Hepatocyte (in vitro differentiated cells): ENCODE results near the gene UPF2. TPM values are rescaled to one million over a fixed set of nuclear protein-coding genes. Genes with fewer than 3 reads are reported as not detected.

Experiments
- DNase-seq: peaks from one replicate; pipeline ENCODE4 v3.0.0-alpha.2; 2016; ENCODE audit warnings: low spot score
- H2AFZ ChIP-seq: fragments of 200-600 bp; sonication (generic); 2 replicates; pipeline ENCODE4 v1.6.0; 2016; ENCODE audit warnings: antibody characterized with exemption, mild to moderate bottlenecking
- H3K27ac ChIP-seq: fragments of 200-600 bp; sonication (generic); 2 replicates; pipeline ENCODE4 v1.5.1; 2016; ENCODE audit warnings: mild to moderate bottlenecking
- H3K27me3 ChIP-seq: fragments of 200-600 bp; sonication (generic); 2 replicates; pipeline ENCODE4 v1.6.1; 2016
- H3K36me3 ChIP-seq: fragments of 200-600 bp; sonication (generic); replicated peaks from 2 replicates; pipeline ENCODE4 v1.5.1; 2016; ENCODE audit warnings: low read depth; ENCODE audit not compliant: insufficient read depth
- H3K4me1 ChIP-seq: fragments of 200-600 bp; sonication (generic); 2 replicates; pipeline ENCODE4 v1.5.1; 2016; ENCODE audit warnings: mild to moderate bottlenecking, moderate library complexity; ENCODE audit not compliant: insufficient read depth
- H3K4me2 ChIP-seq: fragments of 200-600 bp; sonication (generic); 2 replicates; pipeline ENCODE4 v1.6.0; 2016
- H3K4me3 ChIP-seq: fragments of 200-600 bp; sonication (generic); 2 replicates; pipeline ENCODE4 v1.5.1; 2016; ENCODE audit warnings: mild to moderate bottlenecking
- H3K79me2 ChIP-seq: fragments of 200-600 bp; sonication (generic); 2 replicates; pipeline ENCODE4 v1.6.0; 2017; ENCODE audit warnings: mild to moderate bottlenecking
- H3K9me2 ChIP-seq: fragments of 200-600 bp; sonication (generic); replicated peaks from 2 replicates; pipeline ENCODE4 v1.6.0; 2017; ENCODE audit warnings: mild to moderate bottlenecking; ENCODE audit not compliant: insufficient read depth
- H3K9me3 ChIP-seq: fragments of 200-600 bp; sonication (generic); 2 replicates; pipeline ENCODE4 v1.5.1; 2016; ENCODE audit warnings: low read depth, mild to moderate bottlenecking
- H4K20me1 ChIP-seq: fragments of 200-600 bp; sonication (generic); 2 replicates; pipeline ENCODE4 v1.6.0; 2016; ENCODE audit warnings: mild to moderate bottlenecking; ENCODE audit not compliant: insufficient read depth, poor library complexity, severe bottlenecking
- CTCF ChIP-seq: fragments of 200-600 bp; sonication (generic); IDR thresholded peaks from 2 replicates; pipeline ENCODE4 v1.5.1; 2016; ENCODE audit warnings: antibody characterized with exemption, mild to moderate bottlenecking; ENCODE audit not compliant: poor library complexity
- EZH2 ChIP-seq: fragments of 200-600 bp; sonication (generic); IDR thresholded peaks from 2 replicates; pipeline ENCODE4 v1.6.1; 2016; ENCODE audit warnings: antibody characterized with exemption, mild to moderate bottlenecking, borderline replicate concordance
- EZH2phosphoT487 ChIP-seq: fragments of 200-600 bp; sonication (generic); IDR thresholded peaks from one replicate; pipeline ENCODE4 v1.6.1; 2018; ENCODE audit warnings: antibody characterized with exemption, mild to moderate bottlenecking, low read depth, moderate library complexity; ENCODE audit not compliant: unreplicated experiment, severe bottlenecking
- WGBS: methylation state at CpG from one replicate; pipeline ENCODE4 v1.1.6; 2016; ENCODE audit warnings: low lambda C conversion rate; ENCODE audit errors: missing lambda C conversion rate; 5-methylcytosine and 5-hydroxymethylcytosine counted together
- polyA plus RNA-seq: library from polyadenylated mRNA; unstranded; fragments of >200 nt; fragmentation: Nextera tagmentation; extraction: Ambion mirVana; gene quantifications from 2 replicates; pipeline ENCODE4 v1.2.1, GENCODE V29; 2016
- small RNA-seq: library from RNA; depleted of rRNA; stranded (forward); fragments of <200 nt; gene quantifications from one replicate; pipeline ENCODE3, GENCODE V24; 2014
- total RNA-seq: library from RNA; depleted of rRNA; stranded (reverse); fragments of >200 nt; gene quantifications from 2 replicates; pipeline ENCODE4 v1.2.3, GENCODE V29; 2014

UPF2 gene
- total and polyA plus RNA-seq, 2 experiments from 2014 or later: 12.3 to 14.5 TPM

GRCh38 chr10:11870900-11871400 lies 171.7 kb downstream of the UPF2 start:
- H3K9me2 ChIP-seq: no peaks in the 10 kb centered on the region
- no peak for DNase-seq
- H3K4me1 ChIP-seq: peaks cover 29% of the 10 kb centered on the region
- no peaks in the 10 kb centered on the region for H4K20me1 ChIP-seq
- no peak overlapping the region for H2AFZ ChIP-seq
- no peaks in the 10 kb centered on the region for H3K36me3 ChIP-seq
- no peaks in the 10 kb centered on the region for H3K27me3 ChIP-seq
- no peaks in the 10 kb centered on the region for H3K9me3 ChIP-seq
- WGBS: 91% methylated on average over 7 of the region's 7 CpGs
- no peaks in the 10 kb centered on the region for H3K79me2 ChIP-seq
- no peak overlapping the region for H3K4me3 ChIP-seq
- H3K4me2 ChIP-seq: no peak overlapping the region
- H3K27ac ChIP-seq: peak overlapping the region; percentile 45
- TF ChIP-seq EZH2phosphoT487 (no peak), CTCF (no peak), EZH2 (no peak)

- no peak overlapping the region for H3K4me2 ChIP-seq
- H2AFZ ChIP-seq: no peak overlapping the region
- no peaks in the 10 kb centered on the region for H4K20me1 ChIP-seq
Measured at GRCh38 chr10:11870461-11870780, 172.2 kb downstream of the UPF2 start.

More at GRCh38 chr10:11870461-11870780, 172.2 kb downstream of the UPF2 start:
- no peak for TF ChIP-seq EZH2
- no peak for TF ChIP-seq CTCF
- TF ChIP-seq EZH2phosphoT487: no peak
- Histone ChIP-seq H3K79me2 (peaks cover under 1% of the 10 kb centered on the region), H3K4me3 (no peak overlapping the region), H3K9me3 (no peaks in the 10 kb centered on the region), H3K9me2 (no peaks in the 10 kb centered on the region), H3K36me3 (no peaks in the 10 kb centered on the region), H3K4me1 (peaks cover 25% of the 10 kb centered on the region), H3K27me3 (no peaks in the 10 kb centered on the region), H3K27ac (no peak overlapping the region)
- no peak for DNase-seq
- WGBS: 88% methylated on average over 8 of the region's 8 CpGs

Small RNAs within 50 kb of the gene (small RNA-seq; reads per million reads assigned to genes)
- gene RNU6-1095P: not detected

Other genes with a start within 250 kb of the UPF2 start
- gene PROSER2, start 219.5 kb downstream of the UPF2 start, total RNA-seq: 7.2 and 13.3 TPM in 2 replicates
- gene PROSER2, start 219.5 kb downstream of the UPF2 start, polyA plus RNA-seq: 24.3 and 39.9 TPM in 2 replicates
- 17.5 and 22.8 TPM in 2 replicates for gene DHTKD1, start 26.1 kb upstream of the UPF2 start, total RNA-seq
- 11.7 and 23.8 TPM in 2 replicates for gene DHTKD1, start 26.1 kb upstream of the UPF2 start, polyA plus RNA-seq
- 11.1 and 13.7 TPM in 2 replicates for gene SEC61A2, start 86.9 kb upstream of the UPF2 start, total RNA-seq
- gene SEC61A2, start 86.9 kb upstream of the UPF2 start, polyA plus RNA-seq: 9.2 and 12.2 TPM in 2 replicates
- 54.0 and 54.9 TPM in 2 replicates for gene NUDT5, start 153.1 kb upstream of the UPF2 start, total RNA-seq
- gene NUDT5, start 153.1 kb upstream of the UPF2 start, polyA plus RNA-seq: 80.9 and 85.1 TPM in 2 replicates
- gene CDC123, start 153.4 kb upstream of the UPF2 start, total RNA-seq: 84.4 and 104 TPM in 2 replicates
- 92.3 and 100 TPM in 2 replicates for gene CDC123, start 153.4 kb upstream of the UPF2 start, polyA plus RNA-seq